Common myeloid progenitor, CD34-positive (primary cell): Measurements from ENCODE around the gene KMT2A.
"Not testable (repeated sequence)": the region's sequence is repeated elsewhere in the genome, so short reads cannot be mapped to it uniquely, and the experiment has no call there.

ENCODE experiments used
- CTCF ChIA-PET: fragments of 350-600 bp; sonication (Branson Sonifier 250); formaldehyde crosslinking; loops from one replicate; lab custom pipeline; 2021; ENCODE audit warnings: antibody characterized with exemption; lab: Charles Lee
- POLR2A ChIA-PET: fragments of 350-600 bp; sonication (Branson Sonifier 250); formaldehyde crosslinking; loops from one replicate; lab custom pipeline; 2021; ENCODE audit warnings: antibody characterized with exemption; lab: Charles Lee
- DNase-seq, 3 donors: peaks; one replicate each; pipeline versions ENCODE4 v3.0.0 to v3.0.0-alpha.2; 2013
- H3K27ac ChIP-seq, 2 experiments: 1 replicate in 1 of 2; 2 replicates in 1 of 2; pipeline ENCODE4 v1.7.0; 2013; ENCODE audit warnings: inconsistent platforms in 2 of 2, low read length in 2 of 2, mild to moderate bottlenecking in 2 of 2, low read depth in 1 of 2, moderate library complexity in 1 of 2; ENCODE audit not compliant: severe bottlenecking in 2 of 2, insufficient read depth in 1 of 2, poor library complexity in 1 of 2
- H3K27me3 ChIP-seq, 5 experiments: replicated peaks in 2 of 5; 1 replicate in 3 of 5; 2 replicates in 2 of 5; pipeline versions ENCODE4 v1.6.1 to v1.7.0; 2013; ENCODE audit warnings: low read length in 4 of 5, mild to moderate bottlenecking in 2 of 5, moderate library complexity in 2 of 5, inconsistent platforms in 1 of 5; ENCODE audit not compliant: insufficient read depth in 5 of 5, control insufficient read depth in 4 of 5
- H3K36me3 ChIP-seq, 4 experiments: 1 replicate in 2 of 4; 2 replicates in 2 of 4; pipeline versions ENCODE4 v1.6.1 to v1.7.0; 2013; ENCODE audit warnings: low read length in 3 of 4, control low read depth in 1 of 4, mild to moderate bottlenecking in 1 of 4; ENCODE audit not compliant: control insufficient read depth in 4 of 4, insufficient read depth in 4 of 4
- H3K4me1 ChIP-seq, 4 experiments: 1 replicate in 3 of 4; 2 replicates in 1 of 4; pipeline versions ENCODE4 v1.6.1 to v1.7.1; 2013; ENCODE audit warnings: low read length in 3 of 4, mild to moderate bottlenecking in 3 of 4, control low read depth in 1 of 4, inconsistent platforms in 1 of 4, moderate library complexity in 1 of 4; ENCODE audit not compliant: control insufficient read depth in 4 of 4, insufficient read depth in 4 of 4; ENCODE audit errors: control extremely low read depth in 1 of 4
- H3K4me3 ChIP-seq, 7 experiments: 1 replicate in 4 of 7; 2 replicates in 3 of 7; pipeline versions ENCODE4 v1.5.1 to v1.7.0; 2013; ENCODE audit warnings: mild to moderate bottlenecking in 7 of 7, low read length in 6 of 7, moderate library complexity in 6 of 7, inconsistent platforms in 2 of 7, low read depth in 2 of 7, control low read depth in 1 of 7; ENCODE audit not compliant: insufficient read depth in 4 of 7, control insufficient read depth in 1 of 7; ENCODE audit errors: extremely low read depth in 1 of 7
- H3K9me3 ChIP-seq, 5 experiments: 1 replicate in 4 of 5; 2 replicates in 1 of 5; pipeline versions ENCODE4 v1.6.1 to v1.7.1; 2013; ENCODE audit warnings: low read length in 4 of 5, mild to moderate bottlenecking in 2 of 5, inconsistent platforms in 1 of 5, low read depth in 1 of 5, moderate library complexity in 1 of 5; ENCODE audit not compliant: control insufficient read depth in 4 of 5, insufficient read depth in 2 of 5; ENCODE audit errors: control extremely low read depth in 1 of 5
- WGBS: methylation state at CpG from one replicate; pipeline ENCODE4 v1.1.5; 2013; ENCODE audit not compliant: insufficient coverage; 5-methylcytosine and 5-hydroxymethylcytosine counted together

KMT2A gene

GRCh38 chr11:118473537-118473936 lies 37.2 kb downstream of the KMT2A start:
- CTCF ChIA-PET = interaction anchor here (1.3 to 1.4 kb wide), 2 partner anchors 20 to 43 kb away, joined by 3 read pairs; no protein-coding TSS in a partner anchor
- peaks cover 31 to 73% (median 49%) of the 10 kb centered on the region in 4 experiments for H3K36me3 ChIP-seq

GRCh38 chr11:118476676-118477075 lies 40.4 kb downstream of the KMT2A start:
- POLR2A ChIA-PET = interaction anchor here (0.5 to 0.6 kb wide), 2 partner anchors 96 to 115 kb away, joined by 3 read pairs; no protein-coding TSS in a partner anchor
- Histone ChIP-seq H3K27ac (peak overlapping the region in 1 of 2 experiments; percentile 2), H3K4me3 (no peak overlapping the region), H3K9me3 (no peaks in the 10 kb centered on the region), H3K4me1 (no peaks in the 10 kb centered on the region), H3K36me3 (peaks cover 40 to 89% (median 61%) of the 10 kb centered on the region in 4 experiments), H3K27me3 (no peaks in the 10 kb centered on the region)
- WGBS = 98% methylated on average over 7 of the region's 7 CpGs
- CTCF ChIA-PET = interaction anchor here (0.7 to 1.8 kb wide), 3 partner anchors 12 to 78 kb away, joined by 3 to 6 read pairs (median 3); no protein-coding TSS in a partner anchor
- DNase-seq = no peak

More at GRCh38 chr11:118473537-118473936, 37.2 kb downstream of the KMT2A start:
- POLR2A ChIA-PET = no interaction called here
- no peaks in the 10 kb centered on the region for H3K27me3 ChIP-seq
- H3K4me3 ChIP-seq = no peak overlapping the region
- DNase-seq = no peak
- H3K27ac ChIP-seq = no peak overlapping the region
- H3K4me1 ChIP-seq = no peaks in the 10 kb centered on the region
- WGBS = 100% methylated on average over 6 of the region's 6 CpGs
- H3K9me3 ChIP-seq = no peaks in the 10 kb centered on the region

GRCh38 chr11:118481238-118481637 lies 44.9 kb downstream of the KMT2A start:
- POLR2A ChIA-PET, H3K4me1 ChIP-seq, H3K4me3 ChIP-seq, H3K27me3 ChIP-seq, DNase-seq, H3K27ac ChIP-seq, H3K9me3 ChIP-seq: not testable (repeated sequence)
- CTCF ChIA-PET = interaction anchor here (1.2 to 1.7 kb wide), 2 partner anchors 9 to 18 kb away, joined by 3 to 4 read pairs; no protein-coding TSS in a partner anchor
- WGBS = no CpG with 5 or more reads among the region's 1 CpG
- H3K36me3 ChIP-seq = peaks cover 44 to 93% (median 63%) of the 10 kb centered on the region in 4 experiments

GRCh38 chr11:118484405-118484804 lies 48.1 kb downstream of the KMT2A start:
- ChIA-PET CTCF (interaction anchor here (1.1 to 1.7 kb wide), 3 partner anchors 11 to 189 kb away, joined by 3 to 4 read pairs (median 3); no protein-coding TSS in a partner anchor), POLR2A (no interaction called here)
- Histone ChIP-seq H3K4me3 (no peak overlapping the region), H3K27ac (peak overlapping the region in 1 of 2 experiments; percentile 3), H3K27me3 (no peaks in the 10 kb centered on the region), H3K4me1 (no peaks in the 10 kb centered on the region), H3K36me3 (peaks cover 32 to 85% (median 50%) of the 10 kb centered on the region in 4 experiments), H3K9me3 (no peaks in the 10 kb centered on the region)
- no CpG with 5 or more reads among the region's 3 CpGs for WGBS
- no peak for DNase-seq

- H3K36me3 ChIP-seq = peaks cover 33 to 85% (median 51%) of the 10 kb centered on the region in 4 experiments
- CTCF ChIA-PET = interaction anchor here (1.0 to 1.7 kb wide), 5 partner anchors 37 to 190 kb away, joined by 3 to 5 read pairs (median 4); no protein-coding TSS in a partner anchor
These were observed 49.0 kb downstream of the KMT2A start for GRCh38 chr11:118485273-118485672.

GRCh38 chr11:118488480-118489109 lies 52.3 kb downstream of the KMT2A start:
- Histone ChIP-seq H3K27ac (no peak overlapping the region), H3K27me3 (no peaks in the 10 kb centered on the region), H3K4me3 (no peak overlapping the region), H3K4me1 (no peaks in the 10 kb centered on the region), H3K9me3 (no peaks in the 10 kb centered on the region), H3K36me3 (peaks cover 32 to 86% (median 53%) of the 10 kb centered on the region in 4 experiments)
- WGBS = 3% methylated on average over 4 of the region's 7 CpGs
- CTCF ChIA-PET = interaction anchor here (0.6 to 2.1 kb wide), 23 partner anchors 9 to 342 kb away, joined by 3 to 8 read pairs (median 4); partner anchors contain the start of gene ATP5MG
- POLR2A ChIA-PET = interaction anchor here (0.6 kb wide), 1 partner anchor 25 kb away, joined by 3 read pairs; no protein-coding TSS in a partner anchor
- DNase-seq = peak; percentile 82 to 93 (median 88)

More at GRCh38 chr11:118485273-118485672, 49.0 kb downstream of the KMT2A start:
- Histone ChIP-seq H3K27me3 (no peaks in the 10 kb centered on the region), H3K4me1 (no peaks in the 10 kb centered on the region), H3K27ac (no peak overlapping the region), H3K4me3 (no peak overlapping the region), H3K9me3 (no peaks in the 10 kb centered on the region)
- peak; percentile 2 to 56 (median 51) for DNase-seq
- POLR2A ChIA-PET = interaction anchor here (0.6 kb wide), 1 partner anchor 81 kb away, joined by 3 read pairs; no protein-coding TSS in a partner anchor
